ENCODE data around the gene GAS7.

The GAS7 gene

DNA sequence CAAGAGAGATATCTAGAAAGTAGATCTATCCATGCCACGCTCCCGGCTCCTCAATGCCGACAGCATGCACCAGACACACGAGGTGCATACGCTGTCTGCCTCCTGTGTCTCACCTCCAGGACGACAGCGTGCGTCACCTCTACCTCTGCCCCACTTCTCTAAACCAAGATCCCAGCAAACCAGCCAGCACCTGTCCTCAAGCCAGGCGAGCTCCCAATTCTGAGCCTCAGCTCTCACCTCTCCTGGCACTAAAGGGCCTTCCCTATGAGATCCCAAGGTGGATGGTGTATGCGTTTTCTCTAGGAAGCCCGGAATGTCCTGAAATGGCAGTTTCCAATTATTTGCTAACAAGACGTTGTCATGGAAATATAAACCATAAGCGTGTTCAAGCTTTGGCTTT, 257.1 kb downstream of the GAS7 start:
- TF ChIP-seq JUND (IDR thresholded peaks at IDR 0.05; ENCODE audit: low read depth) = no peak
- DNase-seq (ENCODE audit: low read depth in 1 of 2, low spot score in 1 of 2) = no peak
- in situ Hi-C loops (cut with HindIII; ENCODE audit: low pct_unique_long_range_greater_than_20kb, low sequenced_read_pairs) = no loop called here

DNA sequence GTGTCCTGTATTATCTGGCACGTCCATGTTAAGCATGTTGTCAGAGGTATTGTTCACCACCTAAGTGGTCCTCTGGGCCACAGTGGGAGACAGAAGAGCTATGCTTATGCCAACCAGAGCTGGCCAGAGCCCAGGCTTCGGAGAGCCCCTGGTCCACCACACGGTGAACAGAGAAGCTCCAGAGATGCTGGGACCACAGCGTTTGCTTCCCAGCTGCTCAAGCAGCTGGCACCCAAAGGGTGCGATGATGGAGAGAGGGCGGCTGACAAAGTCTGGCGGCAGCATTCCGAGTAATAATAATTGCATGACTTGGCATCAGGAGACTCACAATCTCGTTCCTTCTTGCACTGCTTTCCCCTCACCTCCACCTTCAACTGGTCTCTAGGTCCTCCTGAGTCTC, 257.6 kb downstream of the GAS7 start:
- no peak for TF ChIP-seq JUND (IDR thresholded peaks at IDR 0.05; ENCODE audit: low read depth)
- no peak for DNase-seq (ENCODE audit: low read depth in 1 of 2, low spot score in 1 of 2)
- in situ Hi-C loops (cut with HindIII; ENCODE audit: low pct_unique_long_range_greater_than_20kb, low sequenced_read_pairs) = no loop called here

DNA sequence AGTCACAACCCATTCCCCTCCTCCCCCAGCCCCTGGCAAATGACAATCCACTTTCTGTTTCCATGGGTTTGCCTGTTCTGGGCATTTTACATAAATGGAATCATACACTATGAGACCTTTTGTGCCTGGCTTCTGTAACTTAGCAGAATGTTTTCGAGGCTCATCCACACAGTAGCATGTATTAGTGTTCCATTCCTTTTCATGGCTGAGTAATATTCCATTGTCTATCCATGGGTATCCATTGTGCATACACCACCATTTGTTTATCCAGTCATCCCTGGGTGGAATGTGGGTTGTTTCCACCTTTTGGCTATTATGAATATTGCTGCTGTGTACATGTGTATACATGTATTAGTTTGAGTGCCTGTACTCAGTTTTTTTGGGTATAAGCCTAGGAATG, 259.6 kb downstream of the GAS7 start:
- in situ Hi-C loops (cut with HindIII; ENCODE audit: low pct_unique_long_range_greater_than_20kb, low sequenced_read_pairs) = no loop called here
- DNase-seq (ENCODE audit: low read depth in 1 of 2, low spot score in 1 of 2) = no peak
- no peak for TF ChIP-seq JUND (IDR thresholded peaks at IDR 0.05; ENCODE audit: low read depth)

DNA sequence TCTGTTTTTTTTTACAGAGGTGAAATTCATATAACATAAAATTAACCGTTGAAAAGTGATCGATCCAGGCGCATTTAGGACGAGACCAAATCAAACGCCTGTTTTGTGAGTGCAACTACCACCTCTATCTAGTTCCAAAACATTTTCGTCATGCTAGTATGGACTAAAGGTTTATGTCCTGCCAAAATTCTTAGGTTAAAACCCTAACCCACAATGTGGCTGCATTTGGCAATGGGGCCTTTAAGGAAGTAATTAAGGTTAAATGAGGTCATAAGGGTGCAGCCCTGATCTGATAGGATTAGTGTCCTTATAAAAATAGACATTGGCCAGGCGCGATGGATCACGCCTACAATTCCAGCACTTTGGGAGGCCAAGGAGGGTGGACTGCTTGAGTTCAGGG, 260.5 kb downstream of the GAS7 start:
- no peak for DNase-seq (ENCODE audit: low read depth in 1 of 2, low spot score in 1 of 2)
- no peak for TF ChIP-seq JUND (IDR thresholded peaks at IDR 0.05; ENCODE audit: low read depth)
- in situ Hi-C loops (cut with HindIII; ENCODE audit: low pct_unique_long_range_greater_than_20kb, low sequenced_read_pairs) = no loop called here

DNA sequence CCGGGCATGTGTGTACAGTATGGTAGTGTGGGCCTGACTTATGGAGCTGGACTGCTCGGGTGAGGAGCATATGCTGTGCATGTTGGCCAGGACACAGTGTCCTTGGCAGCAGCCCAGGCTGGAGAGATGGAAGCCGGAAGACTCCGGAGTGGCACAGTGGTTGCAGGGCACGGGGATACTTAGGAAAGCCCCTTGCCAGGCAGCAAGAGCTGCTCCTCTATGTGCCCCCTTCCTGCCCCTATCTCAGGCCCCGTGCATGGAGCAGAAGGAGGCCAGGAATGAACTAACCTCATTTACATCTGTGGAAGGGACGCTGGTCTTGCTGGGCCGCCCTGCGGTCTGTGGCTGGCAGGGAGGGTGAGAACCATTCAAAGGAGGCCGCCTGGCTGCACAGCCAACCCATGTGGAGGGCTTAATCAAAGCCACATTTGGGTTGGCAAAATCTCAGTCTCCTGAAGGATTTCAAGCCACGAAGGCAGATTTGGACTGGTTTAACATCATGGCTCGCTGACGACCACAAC, 261.1 kb downstream of the GAS7 start:
- no peak for TF ChIP-seq JUND (IDR thresholded peaks at IDR 0.05; ENCODE audit: low read depth)
- no peak for DNase-seq (ENCODE audit: low read depth in 1 of 2, low spot score in 1 of 2)
- in situ Hi-C loops (cut with HindIII; ENCODE audit: low pct_unique_long_range_greater_than_20kb, low sequenced_read_pairs) = no loop called here

DNA sequence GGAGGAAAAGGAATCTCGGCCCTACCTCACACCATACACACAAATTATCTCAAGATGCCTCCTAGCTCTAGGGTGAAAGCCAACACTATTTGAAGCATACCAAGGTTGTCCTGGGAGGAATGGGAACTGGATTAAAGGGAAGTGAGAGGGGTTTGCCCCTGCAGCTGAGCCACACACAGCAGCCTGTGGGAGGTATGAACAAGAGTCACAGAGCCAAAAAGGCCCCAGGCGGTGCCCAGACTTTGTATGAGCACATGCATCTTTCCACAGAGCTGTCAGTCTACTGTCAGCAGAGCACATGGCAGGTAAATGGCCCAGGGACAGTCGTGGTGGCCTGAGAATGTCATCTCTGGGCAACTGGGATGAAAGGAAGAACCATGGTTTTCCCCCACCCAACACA, 262.3 kb downstream of the GAS7 start:
- no peak for TF ChIP-seq JUND (IDR thresholded peaks at IDR 0.05; ENCODE audit: low read depth)
- no peak for DNase-seq (ENCODE audit: low read depth in 1 of 2, low spot score in 1 of 2)
- in situ Hi-C loops (cut with HindIII; ENCODE audit: low pct_unique_long_range_greater_than_20kb, low sequenced_read_pairs) = no loop called here

DNA sequence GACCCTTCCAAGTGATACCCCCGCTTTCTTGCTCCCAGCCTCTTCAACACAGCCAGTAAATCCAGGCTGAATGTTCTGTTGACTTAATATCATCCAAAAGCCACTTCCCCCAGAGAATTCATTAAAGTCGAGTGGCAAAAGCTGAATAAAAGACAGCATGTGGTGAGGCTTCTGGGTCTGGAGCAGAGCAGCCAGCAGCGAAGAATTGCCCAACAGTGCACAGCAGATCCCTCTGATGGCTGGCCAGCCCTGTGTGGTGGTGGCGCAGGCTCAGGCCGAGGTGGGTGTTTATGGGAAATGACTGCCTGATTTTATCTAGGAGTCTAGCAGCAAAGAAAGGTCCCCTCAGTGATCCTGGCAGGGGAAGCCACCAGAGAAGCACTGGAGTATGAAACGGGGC, 263.0 kb downstream of the GAS7 start:
- no peak for TF ChIP-seq JUND (IDR thresholded peaks at IDR 0.05; ENCODE audit: low read depth)
- in situ Hi-C loops (cut with HindIII; ENCODE audit: low pct_unique_long_range_greater_than_20kb, low sequenced_read_pairs) = no loop called here
- no peak for DNase-seq (ENCODE audit: low read depth in 1 of 2, low spot score in 1 of 2)

DNA sequence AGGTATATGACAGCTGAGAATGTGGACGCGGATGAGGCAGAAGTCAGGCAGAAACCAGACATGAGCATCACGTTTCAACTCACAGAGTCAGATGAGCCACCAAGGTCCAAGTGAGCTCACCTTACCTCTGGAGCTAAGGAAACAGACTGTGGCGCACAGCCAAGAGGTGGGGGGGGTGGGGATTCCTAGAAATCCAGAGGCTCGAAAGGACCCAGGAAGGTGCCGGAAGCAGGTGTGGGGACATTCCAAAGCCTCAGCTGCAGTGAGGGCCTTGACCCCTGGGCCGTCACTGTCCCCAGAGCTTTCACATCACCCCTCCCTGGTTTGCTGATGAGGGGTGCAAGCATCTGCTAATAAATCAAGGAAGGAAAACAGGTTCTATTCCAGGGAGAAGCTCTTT, 264.1 kb downstream of the GAS7 start:
- DNase-seq (ENCODE audit: low read depth in 1 of 2, low spot score in 1 of 2) = no peak
- TF ChIP-seq JUND (IDR thresholded peaks at IDR 0.05; ENCODE audit: low read depth) = no peak
- in situ Hi-C loops (cut with HindIII; ENCODE audit: low pct_unique_long_range_greater_than_20kb, low sequenced_read_pairs) = no loop called here

DNA sequence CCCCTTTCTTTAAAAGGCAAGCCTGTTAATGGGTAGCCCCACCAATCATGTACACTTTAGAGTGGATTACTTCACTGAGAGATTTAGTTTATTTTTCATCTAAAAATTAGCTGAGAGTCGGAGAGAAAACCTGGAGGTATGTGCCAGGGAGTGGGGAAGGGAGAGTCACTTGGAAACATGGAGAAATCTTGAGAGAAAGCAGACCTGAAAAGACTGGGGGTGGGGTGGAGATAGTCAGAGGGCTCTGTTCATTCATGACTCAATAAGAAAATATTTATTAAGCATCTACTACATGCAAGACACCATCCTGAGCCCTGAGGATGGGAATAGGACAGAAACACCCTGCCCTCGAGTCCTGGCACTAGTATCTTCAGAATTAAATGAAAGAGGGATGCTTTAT, 265.9 kb downstream of the GAS7 start:
- in situ Hi-C loops (cut with HindIII; ENCODE audit: low pct_unique_long_range_greater_than_20kb, low sequenced_read_pairs) = no loop called here
- no peak for DNase-seq (ENCODE audit: low read depth in 1 of 2, low spot score in 1 of 2)
- TF ChIP-seq JUND (IDR thresholded peaks at IDR 0.05; ENCODE audit: low read depth) = no peak

DNA sequence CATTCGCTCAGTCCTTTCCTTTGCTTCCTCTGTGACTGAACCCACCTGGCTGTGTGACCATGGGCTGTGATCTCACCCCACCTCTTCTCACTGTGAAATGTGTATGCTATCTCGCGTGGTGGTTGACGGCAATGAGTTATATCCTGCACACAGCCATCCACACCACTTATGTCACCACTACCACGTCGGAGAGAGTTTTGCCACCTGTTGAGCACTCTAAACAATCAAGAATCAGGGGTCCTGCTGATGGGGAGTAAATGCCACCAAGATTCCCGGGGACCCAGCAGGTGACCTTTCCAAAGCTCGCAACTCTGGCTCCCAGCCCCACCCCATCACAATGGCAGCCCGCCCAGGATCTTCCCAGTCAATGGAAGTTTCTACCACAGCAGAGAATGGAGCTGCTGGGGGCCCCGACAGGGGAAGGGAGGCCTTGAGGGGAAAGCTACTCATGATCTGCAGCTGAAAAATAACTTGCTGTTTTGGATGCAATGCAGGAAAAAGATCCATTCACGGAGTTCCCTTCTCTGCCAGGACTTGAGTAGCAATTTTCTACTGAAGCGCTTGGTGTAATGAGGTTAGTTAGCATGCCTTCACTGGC, 267.2 kb downstream of the GAS7 start:
- in situ Hi-C loops (cut with HindIII; ENCODE audit: low pct_unique_long_range_greater_than_20kb, low sequenced_read_pairs) = no loop called here
- TF ChIP-seq JUND (IDR thresholded peaks at IDR 0.05; ENCODE audit: low read depth) = no peak
- DNase-seq (ENCODE audit: low read depth in 1 of 2, low spot score in 1 of 2) = no peak

DNA sequence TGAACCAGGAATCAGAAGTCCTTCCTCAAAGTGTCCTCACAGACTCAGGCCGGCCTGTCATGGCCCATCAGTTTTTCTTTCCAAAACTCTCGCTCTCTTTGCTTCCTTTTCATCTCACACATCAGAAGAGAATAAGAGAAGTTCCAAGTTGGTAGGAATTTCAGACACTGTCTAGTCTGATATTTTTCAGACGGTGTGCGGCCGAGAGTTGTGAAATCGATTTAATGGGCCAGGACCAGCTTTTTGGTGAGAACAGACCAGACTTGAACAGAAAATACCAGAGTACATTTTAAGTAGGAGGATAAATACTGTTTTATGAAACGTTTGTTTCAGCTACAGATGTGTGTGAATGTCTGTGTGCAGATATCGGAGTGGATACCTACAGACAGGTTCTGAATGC, 268.5 kb downstream of the GAS7 start:
- in situ Hi-C loops (cut with HindIII; ENCODE audit: low pct_unique_long_range_greater_than_20kb, low sequenced_read_pairs) = no loop called here
- no peak for DNase-seq (ENCODE audit: low read depth in 1 of 2, low spot score in 1 of 2)
- TF ChIP-seq JUND (IDR thresholded peaks at IDR 0.05; ENCODE audit: low read depth) = no peak

DNA sequence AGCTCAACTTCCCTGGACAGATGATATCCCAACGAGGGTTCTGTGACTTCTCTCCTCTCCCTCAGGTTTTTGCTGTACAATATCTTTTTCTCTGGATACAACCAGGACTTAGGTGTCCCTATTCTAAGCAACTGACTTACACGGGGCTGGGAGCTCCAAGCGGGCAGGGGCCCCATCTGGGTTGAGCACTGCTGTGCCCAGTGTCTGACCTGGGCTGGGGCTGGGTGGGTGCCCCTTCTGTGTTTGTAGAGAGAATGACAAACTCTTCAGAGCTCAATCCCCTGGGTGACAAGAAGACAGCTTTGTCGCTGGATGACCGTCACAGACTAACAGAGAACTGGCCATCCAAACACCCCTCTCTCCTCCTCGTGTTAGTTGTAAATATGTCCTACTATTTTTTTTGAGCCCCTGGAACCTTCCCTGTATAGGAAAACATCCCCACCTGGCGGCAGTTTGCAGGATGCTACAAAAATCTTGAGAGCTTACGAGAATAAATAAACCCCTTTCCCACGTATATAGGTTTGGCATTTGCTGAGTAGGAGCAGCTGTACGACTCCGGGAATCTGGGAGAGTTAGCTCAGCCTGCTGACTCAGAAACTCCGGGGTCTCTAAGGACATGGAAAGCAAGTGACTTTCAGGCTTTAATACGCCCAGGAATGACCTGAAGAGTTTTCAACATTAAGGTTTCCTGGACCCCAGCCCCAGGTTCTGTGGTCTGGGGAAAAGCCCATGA, 269.6 kb downstream of the GAS7 start:
- DNase-seq (ENCODE audit: low read depth in 1 of 2, low spot score in 1 of 2) = peak in 1 of 2 experiments; percentile 68
- in situ Hi-C loops (cut with HindIII; ENCODE audit: low pct_unique_long_range_greater_than_20kb, low sequenced_read_pairs) = no loop called here
- no peak for TF ChIP-seq JUND (IDR thresholded peaks at IDR 0.05; ENCODE audit: low read depth)

DNA sequence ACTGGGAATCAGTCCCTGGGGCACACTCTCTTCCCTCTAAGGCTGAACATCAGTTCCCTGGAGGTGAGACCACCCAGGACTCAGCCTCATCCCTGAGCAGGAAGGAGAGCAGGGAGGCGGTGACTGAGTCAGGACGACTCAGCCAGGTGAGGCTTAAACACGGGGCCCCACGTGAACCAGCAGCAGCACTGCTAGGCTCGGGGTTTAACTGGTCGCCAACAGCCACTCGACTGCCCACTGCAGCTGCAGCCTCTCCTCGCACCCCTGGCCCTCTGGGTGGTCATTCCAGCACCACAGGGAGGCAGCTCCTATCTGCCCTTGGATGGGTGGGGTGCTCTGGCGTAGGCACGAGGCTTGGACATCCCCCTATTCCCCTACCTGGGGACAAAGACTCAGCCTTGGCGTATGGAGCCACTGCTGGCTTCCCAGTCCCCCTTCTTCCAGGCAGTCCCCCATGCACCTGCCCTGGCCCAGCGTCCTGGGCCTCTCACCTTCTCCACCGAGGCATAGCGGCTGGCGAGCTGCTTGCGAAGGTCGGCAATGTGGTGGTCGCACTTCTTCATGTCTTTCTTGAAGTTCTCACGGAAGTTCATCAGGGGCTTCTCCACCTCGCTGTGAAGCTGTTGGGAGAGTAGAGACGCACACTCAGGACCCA, 272.1 kb downstream of the GAS7 start:
- TF ChIP-seq JUND (IDR thresholded peaks at IDR 0.05; ENCODE audit: low read depth) = no peak
- in situ Hi-C loops (cut with HindIII; ENCODE audit: low pct_unique_long_range_greater_than_20kb, low sequenced_read_pairs) = no loop called here
- no peak for DNase-seq (ENCODE audit: low read depth in 1 of 2, low spot score in 1 of 2)
